A549 treated with CORT108297 at 1 μM for 4 hours (cell line): ENCODE results near the gene PDK2. TPM values are rescaled to one million over a fixed set of nuclear protein-coding genes. Genes with fewer than 3 reads are reported as not detected.

ENCODE experiments used
- total RNA-seq: library from RNA; stranded (reverse); fragments of 200-300 nt; extraction: Qiagen RNA extraction; gene quantifications from 5 replicates; pipeline ENCODE4 v1.2.3, GENCODE V29; 2022

Gene PDK2
- total RNA-seq, result 12.3 to 20.7 TPM (median 19.5 TPM) in 5 replicates

DNA sequence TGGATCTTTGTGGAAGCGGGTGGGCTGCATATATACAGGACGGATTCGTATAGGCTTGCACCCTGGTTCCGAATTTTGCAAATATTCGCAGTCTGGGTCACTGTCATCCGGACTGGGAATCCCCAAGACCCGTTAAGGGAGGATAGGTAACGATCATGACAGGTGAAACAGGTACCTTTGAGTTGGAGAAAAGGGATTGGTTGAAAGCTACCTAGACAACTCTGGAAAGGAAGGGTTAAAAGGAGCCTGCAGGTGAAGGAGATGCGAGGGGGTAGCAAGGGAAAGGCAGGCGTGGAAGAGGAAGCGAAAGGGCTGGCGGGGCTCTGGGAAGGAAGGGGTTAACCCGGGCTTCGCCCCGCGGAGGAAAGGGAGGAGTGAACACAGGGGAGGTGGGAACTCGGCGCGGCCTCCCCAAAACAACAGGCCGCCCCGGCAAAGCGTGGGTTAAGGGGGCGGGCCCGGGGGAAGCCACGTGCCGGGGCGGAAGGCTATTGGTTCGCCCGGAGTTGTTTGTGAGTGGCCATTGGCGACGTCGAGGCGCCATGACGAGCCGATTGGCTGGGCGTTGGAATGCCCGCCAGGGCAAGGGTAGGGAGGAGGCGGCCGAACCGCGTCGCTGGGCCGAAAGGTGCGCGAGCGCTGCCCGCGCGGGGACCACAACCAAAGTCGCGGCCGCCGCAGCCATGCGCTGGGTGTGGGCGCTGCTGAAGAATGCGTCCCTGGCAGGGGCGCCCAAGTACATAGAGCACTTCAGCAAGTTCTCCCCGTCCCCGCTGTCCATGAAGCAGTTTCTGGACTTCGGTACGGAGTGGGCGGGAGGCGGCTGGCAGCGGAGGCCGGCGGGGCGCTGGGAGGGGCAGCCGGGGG, at the start of gene PDK2:
Gene PDK2, plus strand, starts transcription at position 599 of the 867 bp plus-strand sequence. Its CDS starts 85 bp downstream, at position 684.

GRCh38 chr17:50055426-50056216, 39.5 kb upstream of the PDK2 start, which contains the start of gene ITGA3:
Gene ITGA3, plus strand, starts transcription at chr17:50056110. Its CDS starts 330 bp downstream, at chr17:50056440.

DNA sequence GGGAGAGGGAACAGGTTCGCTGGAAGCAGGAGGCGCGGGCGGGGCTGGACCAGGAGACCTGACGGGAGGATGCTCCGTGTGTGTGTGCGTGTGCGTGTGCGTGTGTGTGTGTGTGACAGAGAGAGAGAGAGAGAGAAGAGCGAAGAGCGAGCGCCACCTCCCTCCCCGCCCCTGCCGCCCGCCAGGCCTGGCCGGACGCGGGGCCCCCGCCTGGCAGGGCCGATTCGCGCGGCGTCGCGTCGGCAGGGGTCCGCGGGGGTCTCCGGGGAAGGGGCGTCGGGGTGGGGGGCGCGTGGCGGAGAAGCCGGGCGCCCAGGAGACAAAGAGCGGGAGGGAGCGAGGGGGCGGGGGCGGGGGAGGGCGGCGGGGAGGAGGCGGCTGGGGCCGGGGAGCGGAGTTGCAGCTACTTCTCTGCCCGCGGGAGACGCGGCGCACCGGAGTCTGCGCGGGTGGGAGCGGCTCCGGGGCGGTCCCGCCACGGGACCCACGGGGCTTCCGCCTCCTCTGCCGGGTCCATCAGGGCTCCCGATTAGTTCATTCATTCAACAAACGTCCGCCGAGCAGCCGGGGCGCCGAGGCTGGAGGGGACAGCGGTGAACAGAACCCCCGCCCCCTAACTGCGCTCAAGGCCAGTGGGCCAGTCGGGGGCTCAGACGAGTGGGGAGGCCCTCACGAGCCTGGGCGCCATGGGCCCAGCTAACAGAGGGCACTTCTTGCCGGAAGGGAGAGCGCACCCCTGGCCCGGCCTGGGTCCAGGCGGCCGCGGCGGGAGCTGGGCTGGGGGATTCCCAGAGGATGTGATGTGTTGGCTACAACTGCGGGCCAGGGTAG, 34.8 kb downstream of the PDK2 start, which contains the start of gene SAMD14:
Gene SAMD14, minus strand, starts transcription at position 433 of the 831 bp plus-strand sequence. CDS start 5,201 bp downstream, outside the sequence.

DNA sequence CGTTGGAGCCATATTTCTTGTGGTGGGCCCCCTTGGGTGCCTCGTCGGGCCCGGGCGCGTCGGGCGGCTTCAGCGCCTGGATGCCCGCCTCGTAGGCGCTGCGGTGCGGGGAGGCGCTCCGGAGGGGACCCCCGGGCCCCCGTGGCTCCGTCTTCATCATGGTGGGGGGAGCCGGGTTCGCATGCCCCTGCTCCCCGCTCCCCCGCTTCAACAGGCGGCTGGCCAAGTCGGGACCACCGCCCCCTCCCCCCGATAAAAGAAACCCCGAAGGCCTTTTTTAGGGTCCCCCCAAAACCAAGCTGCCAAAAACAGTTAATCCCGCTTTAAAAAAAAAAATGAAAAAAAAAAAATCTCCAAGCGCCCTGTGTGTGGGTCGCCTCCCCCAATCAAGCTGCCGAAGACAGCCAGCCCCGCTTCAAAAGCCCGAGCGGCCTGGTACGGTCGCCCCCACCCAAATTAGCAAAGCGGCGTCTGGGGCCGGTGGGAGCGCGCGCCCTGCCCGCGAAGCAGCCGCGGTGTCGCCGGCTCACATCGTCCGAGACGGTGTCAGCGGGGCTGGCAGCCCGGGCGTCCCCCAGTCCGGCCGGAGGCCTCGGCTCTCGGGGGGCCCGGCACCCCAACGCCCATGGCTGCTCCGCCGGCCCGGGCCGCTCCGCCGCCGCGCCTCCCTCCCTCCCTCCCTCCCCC, 55.3 kb downstream of the PDK2 start, which contains the start of gene PPP1R9B:
Gene PPP1R9B, minus strand, starts transcription at position 324 of the 687 bp plus-strand sequence. Its CDS starts 164 bp downstream, at position 160.

Other genes with a start within 250 kb of the PDK2 start
- not detected in 5 replicates for gene TAC4, start 247.3 kb upstream of the PDK2 start, total RNA-seq
- gene DLX4, start 126.2 kb upstream of the PDK2 start, total RNA-seq, result 1.7 to 4.3 TPM (median 3.6 TPM) in 5 replicates
- gene DLX3, start 100.1 kb upstream of the PDK2 start, total RNA-seq, result 0.11 to 0.22 TPM (median 0.15 TPM) in 5 replicates
- gene ITGA3, start 39.2 kb upstream of the PDK2 start, total RNA-seq, result 368 to 497 TPM (median 466 TPM) in 5 replicates
- 0.27 to 0.95 TPM (median 0.49 TPM) in 5 replicates for gene SAMD14, start 34.8 kb downstream of the PDK2 start, total RNA-seq
- 45.5 to 58.7 TPM (median 56.7 TPM) in 5 replicates for gene PPP1R9B, start 55.3 kb downstream of the PDK2 start, total RNA-seq
- gene SGCA, start 70.7 kb downstream of the PDK2 start, total RNA-seq, result 1.3 to 2.5 TPM (median 1.9 TPM) in 5 replicates
- gene COL1A1, start 106.3 kb downstream of the PDK2 start, total RNA-seq, result 5.1 to 11.3 TPM (median 10.2 TPM) in 5 replicates
- 19.2 to 32.5 TPM (median 24.2 TPM) in 5 replicates for gene TMEM92, start 179.1 kb downstream of the PDK2 start, total RNA-seq